IPS-20b (cell line): Measurements from ENCODE around the gene ATG101.

Source experiments
- H3K27ac ChIP-seq: one replicate; pipeline ENCODE4 v1.5.1; 2013; ENCODE audit warnings: low read length
- H3K27me3 ChIP-seq: 2 replicates; pipeline ENCODE4 v1.6.1; 2013; ENCODE audit warnings: mild to moderate bottlenecking, low read length, inconsistent platforms; ENCODE audit not compliant: insufficient read depth
- H3K36me3 ChIP-seq: 2 replicates; pipeline ENCODE4 v1.6.1; 2013; ENCODE audit warnings: low read depth, mild to moderate bottlenecking, inconsistent platforms, low read length, moderate library complexity; ENCODE audit not compliant: insufficient read depth
- H3K4me1 ChIP-seq: 2 replicates; pipeline ENCODE4 v1.6.1; 2013; ENCODE audit warnings: mild to moderate bottlenecking, control low read depth, inconsistent platforms, low read length, moderate library complexity; ENCODE audit not compliant: insufficient read depth
- H3K4me3 ChIP-seq: 2 replicates; pipeline ENCODE4 v1.5.1; 2013; ENCODE audit warnings: mild to moderate bottlenecking, low read length, inconsistent platforms
- H3K9ac ChIP-seq: 2 replicates; pipeline ENCODE4 v1.6.1; 2013; ENCODE audit warnings: low read depth, mild to moderate bottlenecking, inconsistent platforms, low read length, moderate library complexity
- H3K9me3 ChIP-seq: 2 replicates; pipeline ENCODE4 v1.6.1; 2013; ENCODE audit warnings: mild to moderate bottlenecking, low read depth, low read length, inconsistent platforms; ENCODE audit not compliant: insufficient read depth

Gene ATG101

GRCh38 chr12:52032804-52033445 is 36.9 kb upstream of the ATG101 start:
- no peaks in the 10 kb centered on the region for H3K36me3 ChIP-seq
- peak overlapping the region; percentile 66 for H3K4me3 ChIP-seq
- no peak overlapping the region for H3K27ac ChIP-seq
- H3K27me3 ChIP-seq = peaks cover 46% of the 10 kb centered on the region
- no peaks in the 10 kb centered on the region for H3K9me3 ChIP-seq
- peaks cover 20% of the 10 kb centered on the region for H3K4me1 ChIP-seq
- H3K9ac ChIP-seq = peak overlapping the region; percentile 81; the same call in 1 of the 2 replicates

- peak overlapping the region; percentile 66 for H3K4me3 ChIP-seq
- peaks cover 53% of the 10 kb centered on the region for H3K27me3 ChIP-seq
- peaks cover 20% of the 10 kb centered on the region for H3K4me1 ChIP-seq
- no peak overlapping the region for H3K27ac ChIP-seq
- H3K9me3 ChIP-seq = no peaks in the 10 kb centered on the region
- H3K9ac ChIP-seq = peak overlapping the region; percentile 81; the same call in 1 of the 2 replicates
- H3K36me3 ChIP-seq = no peaks in the 10 kb centered on the region
These were observed 36.2 kb upstream of the ATG101 start for GRCh38 chr12:52033446-52034140.

- Histone ChIP-seq H3K27ac (no peak overlapping the region), H3K4me1 (peaks cover 13% of the 10 kb centered on the region; the same call in 1 of the 2 replicates), H3K4me3 (no peak overlapping the region), H3K27me3 (peaks cover 55% of the 10 kb centered on the region), H3K9ac (no peak overlapping the region), H3K36me3 (no peaks in the 10 kb centered on the region), H3K9me3 (no peaks in the 10 kb centered on the region)
These were observed 34.6 kb upstream of the ATG101 start for GRCh38 chr12:52035190-52035589.

GRCh38 chr12:52035926-52036325 is 33.9 kb upstream of the ATG101 start:
- Histone ChIP-seq H3K9ac (no peak overlapping the region), H3K27ac (no peak overlapping the region), H3K36me3 (no peaks in the 10 kb centered on the region), H3K9me3 (no peaks in the 10 kb centered on the region), H3K27me3 (peaks cover 55% of the 10 kb centered on the region), H3K4me1 (peaks cover 13% of the 10 kb centered on the region; the same call in 1 of the 2 replicates), H3K4me3 (no peak overlapping the region)

- H3K9me3 ChIP-seq = no peaks in the 10 kb centered on the region
- no peak overlapping the region for H3K27ac ChIP-seq
- peaks cover 13% of the 10 kb centered on the region; the same call in 1 of the 2 replicates for H3K4me1 ChIP-seq
- no peaks in the 10 kb centered on the region for H3K36me3 ChIP-seq
- peaks cover 55% of the 10 kb centered on the region for H3K27me3 ChIP-seq
- peak overlapping the region; percentile 66; the same call in 1 of the 2 replicates for H3K9ac ChIP-seq
- peak overlapping the region; percentile 65 for H3K4me3 ChIP-seq
These were observed 33.1 kb upstream of the ATG101 start for GRCh38 chr12:52036587-52037171.

GRCh38 chr12:52037248-52037861 is 32.4 kb upstream of the ATG101 start:
- Histone ChIP-seq H3K4me1 (peaks cover 10% of the 10 kb centered on the region; the same call in 1 of the 2 replicates), H3K36me3 (no peaks in the 10 kb centered on the region), H3K27me3 (peaks cover 51% of the 10 kb centered on the region), H3K9me3 (no peaks in the 10 kb centered on the region), H3K9ac (peak overlapping the region; percentile 83), H3K4me3 (peak overlapping the region; percentile 86), H3K27ac (no peak overlapping the region)

- no peak overlapping the region; the same call in 1 of the 2 replicates for H3K4me3 ChIP-seq
- no peaks in the 10 kb centered on the region for H3K36me3 ChIP-seq
- no peak overlapping the region for H3K9ac ChIP-seq
- 0 out of 2 replicates have a peak, but pooled peaks cover 5% of the 10 kb centered on the region for H3K4me1 ChIP-seq
- H3K27me3 ChIP-seq = peaks cover 48% of the 10 kb centered on the region
- H3K9me3 ChIP-seq = no peaks in the 10 kb centered on the region
- no peak overlapping the region for H3K27ac ChIP-seq
These were observed 31.3 kb upstream of the ATG101 start for GRCh38 chr12:52038447-52038846.

GRCh38 chr12:52041035-52041434 is 28.7 kb upstream of the ATG101 start:
- H3K27me3 ChIP-seq = peaks cover 22% of the 10 kb centered on the region
- H3K27ac ChIP-seq = no peak overlapping the region
- H3K9me3 ChIP-seq = no peaks in the 10 kb centered on the region
- no peaks in the 10 kb centered on the region for H3K36me3 ChIP-seq
- H3K9ac ChIP-seq = no peak overlapping the region
- H3K4me1 ChIP-seq = 0 out of 2 replicates have a peak, but pooled peaks cover 4% of the 10 kb centered on the region
- no peak overlapping the region for H3K4me3 ChIP-seq

- H3K27me3 ChIP-seq = peaks cover 16% of the 10 kb centered on the region
- H3K36me3 ChIP-seq = no peaks in the 10 kb centered on the region
- H3K9me3 ChIP-seq = no peaks in the 10 kb centered on the region
- no peak overlapping the region for H3K9ac ChIP-seq
- H3K27ac ChIP-seq = no peak overlapping the region
- H3K4me3 ChIP-seq = no peak overlapping the region
- no peaks in the 10 kb centered on the region for H3K4me1 ChIP-seq
These were observed 28.1 kb upstream of the ATG101 start for GRCh38 chr12:52041695-52042123.

- Histone ChIP-seq H3K9me3 (no peaks in the 10 kb centered on the region), H3K27ac (no peak overlapping the region), H3K9ac (no peak overlapping the region), H3K27me3 (peaks cover 9% of the 10 kb centered on the region), H3K36me3 (no peaks in the 10 kb centered on the region), H3K4me1 (no peaks in the 10 kb centered on the region), H3K4me3 (no peak overlapping the region)
These were observed 26.9 kb upstream of the ATG101 start for GRCh38 chr12:52042706-52043385.
